ENCODE measurements around the gene SCT. TPM values are rescaled to one million over a fixed set of nuclear protein-coding genes. Genes with fewer than 3 reads are reported as not detected.

SCT gene
- total RNA-seq, 1 donor from 2014 or later, result not detected

- ATAC-seq, result no peak
Measured at GRCh38 chr11:609341-609811, 17.6 kb downstream of the SCT start.

DNA sequence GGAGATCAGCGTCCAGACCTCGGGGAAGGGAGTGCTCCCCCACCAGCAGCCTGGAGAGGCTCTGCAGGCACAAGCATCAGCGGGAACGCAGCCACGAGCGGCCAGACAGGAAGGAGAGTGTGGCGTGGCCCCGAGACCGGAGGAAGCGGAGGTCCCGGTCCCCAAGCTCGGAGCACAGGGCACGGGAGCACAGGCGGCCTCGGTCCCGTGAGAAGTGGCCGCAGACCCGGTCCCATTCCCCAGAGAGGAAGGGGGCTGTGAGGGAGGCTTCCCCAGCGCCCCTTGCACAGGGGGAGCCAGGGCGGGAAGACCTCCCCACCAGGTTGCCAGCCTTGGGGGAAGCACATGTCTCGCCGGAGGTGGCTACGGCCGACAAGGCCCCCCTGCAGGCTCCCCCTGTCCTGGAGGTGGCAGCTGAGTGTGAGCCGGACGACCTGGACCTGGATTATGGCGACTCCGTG lies 18.2 kb downstream of the SCT start:
- no peak for ATAC-seq

DNA sequence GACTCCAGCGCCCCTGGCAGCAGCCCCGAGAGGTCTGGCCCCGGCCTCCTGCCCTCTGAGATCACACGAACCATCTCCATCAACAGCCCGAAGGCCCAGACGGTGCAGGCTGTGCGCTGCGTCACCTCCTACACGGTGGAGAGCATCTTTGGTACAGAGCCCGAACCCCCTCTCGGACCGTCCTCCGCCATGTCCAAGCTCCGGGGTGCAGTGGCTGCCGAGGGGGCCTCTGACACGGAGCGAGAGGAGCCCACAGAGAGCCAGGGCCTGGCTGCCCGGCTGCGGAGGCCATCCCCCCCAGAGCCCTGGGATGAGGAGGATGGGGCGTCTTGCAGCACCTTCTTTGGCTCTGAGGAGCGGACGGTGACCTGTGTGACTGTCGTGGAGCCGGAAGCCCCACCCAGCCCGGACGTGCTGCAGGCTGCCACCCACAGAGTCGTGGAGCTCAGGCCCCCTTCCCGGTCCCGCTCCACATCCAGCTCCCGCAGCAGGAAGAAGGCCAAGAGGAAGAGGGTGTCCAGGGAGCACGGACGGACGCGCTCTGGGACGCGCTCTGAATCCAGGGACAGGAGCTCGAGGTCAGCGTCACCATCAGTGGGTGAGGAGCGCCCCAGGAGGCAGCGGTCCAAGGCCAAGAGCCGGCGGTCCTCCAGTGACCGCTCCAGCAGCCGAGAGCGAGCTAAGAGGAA lies 18.9 kb downstream of the SCT start:
- no peak for ATAC-seq

- ATAC-seq, result no peak
Measured at GRCh38 chr11:607020-607780, 19.8 kb downstream of the SCT start.

DNA sequence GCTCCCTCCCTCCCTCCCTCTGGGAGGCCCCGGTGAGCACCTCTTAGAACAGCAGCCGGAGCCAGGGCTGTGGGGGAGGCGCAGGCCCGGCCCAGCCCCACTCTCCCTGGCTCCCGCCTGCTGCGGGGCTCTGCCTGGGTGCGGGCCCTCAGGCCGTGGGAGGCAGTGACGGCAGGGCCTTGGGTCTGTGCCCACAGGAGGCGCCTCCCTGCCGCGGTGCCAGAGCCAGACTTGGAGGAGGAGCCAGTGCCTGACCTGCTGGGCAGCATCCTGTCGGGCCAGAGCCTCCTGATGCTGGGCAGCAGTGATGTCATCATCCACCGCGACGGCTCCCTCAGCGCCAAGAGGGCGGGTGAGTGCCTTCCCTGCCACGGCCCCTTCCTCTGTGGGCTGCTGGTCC lies 20.7 kb downstream of the SCT start:
- ATAC-seq, result peak; percentile 93

- no peak for ATAC-seq
Measured at GRCh38 chr11:605286-606129, 21.5 kb downstream of the SCT start.

- no peak for ATAC-seq
Measured at GRCh38 chr11:603154-603553, 23.8 kb downstream of the SCT start.

DNA sequence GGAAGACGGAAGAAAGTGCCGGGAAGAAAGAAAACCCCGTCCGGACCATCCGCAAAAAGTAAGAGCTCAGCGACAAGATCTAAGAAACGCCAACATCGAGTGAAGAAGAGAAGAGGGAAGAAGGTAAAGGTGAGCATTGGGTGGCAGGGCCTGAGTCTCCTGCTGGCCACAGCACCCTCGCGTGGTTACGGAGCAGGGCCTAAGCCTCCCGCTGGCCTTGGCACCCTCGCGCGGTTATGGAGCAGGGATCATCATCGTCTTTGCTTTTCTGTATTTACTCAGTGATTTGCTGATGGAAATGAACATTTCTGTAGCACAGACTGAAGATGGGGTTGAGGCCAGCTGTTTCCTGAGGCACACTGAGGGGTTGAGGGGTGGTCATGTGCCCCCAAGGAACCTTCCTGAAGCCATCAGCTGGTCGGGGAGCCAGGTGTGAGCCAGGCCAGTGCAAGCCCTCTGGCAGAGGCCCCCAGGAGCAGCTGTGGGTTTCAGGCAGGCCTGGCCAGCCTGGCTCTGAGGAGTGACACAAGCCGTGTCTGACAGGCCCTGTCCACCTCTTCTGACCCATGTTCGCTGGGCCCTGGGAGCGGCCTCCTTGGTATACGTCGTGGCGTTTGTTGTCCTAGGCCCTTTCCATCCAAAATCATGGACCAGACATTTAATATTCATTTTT lies 25.3 kb downstream of the SCT start:
- no peak for ATAC-seq

DNA sequence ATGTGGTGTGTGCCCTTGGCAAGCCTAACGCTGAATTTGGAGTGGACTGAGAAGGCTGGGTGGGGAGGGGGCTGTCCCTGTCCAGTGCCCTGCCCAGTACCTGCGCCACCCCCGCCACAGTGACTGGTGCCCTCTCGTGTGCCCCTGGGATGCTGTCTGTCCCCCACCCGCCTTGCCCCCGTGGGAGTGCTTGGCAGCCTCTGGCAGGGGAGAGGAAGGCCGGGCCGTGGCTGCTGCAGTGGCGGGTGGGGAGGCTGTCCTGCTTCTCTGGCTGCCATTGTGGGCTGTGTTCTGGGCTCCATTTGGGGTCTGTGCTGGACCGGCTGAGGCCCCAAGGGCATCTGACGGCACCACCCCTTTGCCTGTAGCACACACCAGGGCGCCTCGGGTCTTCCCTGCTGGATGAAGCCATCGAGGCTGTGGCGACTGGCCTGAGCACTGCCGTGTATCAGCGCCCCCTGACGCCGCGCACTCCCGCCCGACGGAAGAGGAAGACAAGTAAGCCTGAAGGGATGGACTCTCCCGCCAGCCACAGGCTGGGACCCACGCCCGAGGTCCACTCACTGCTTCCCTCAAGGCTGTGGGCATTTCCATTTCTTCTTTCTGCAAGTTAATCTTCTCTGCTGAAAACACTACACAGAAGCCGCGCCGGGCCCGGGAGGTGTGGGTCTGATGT lies 28.8 kb downstream of the SCT start:
- ATAC-seq, result peak; percentile 12

GRCh38 chr11:597166-597725 lies 29.7 kb downstream of the SCT start:
- no peak for ATAC-seq

- no peak for ATAC-seq
Measured at GRCh38 chr11:596374-596773, 30.6 kb downstream of the SCT start.

DNA sequence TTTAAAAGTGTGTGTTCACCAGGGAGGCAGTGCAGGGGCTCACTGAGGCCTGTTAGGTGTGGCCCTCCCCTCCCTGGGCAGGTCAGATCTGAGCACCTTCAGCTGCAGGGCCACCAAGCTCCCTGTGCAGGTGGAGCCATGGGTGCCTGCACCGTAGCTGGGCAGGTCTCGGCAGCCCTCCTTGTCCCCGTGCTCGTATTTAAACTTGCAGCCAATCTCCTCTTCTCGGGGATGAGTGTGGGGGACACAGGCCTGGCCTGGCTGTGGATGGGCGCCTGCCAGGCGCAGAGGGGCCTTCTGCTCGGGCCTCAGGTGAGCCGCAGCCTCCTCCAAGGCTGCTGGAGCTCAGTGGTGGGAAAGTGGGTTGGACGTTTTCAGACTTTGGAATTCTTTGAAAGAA lies 31.6 kb downstream of the SCT start:
- no peak for ATAC-seq

DNA sequence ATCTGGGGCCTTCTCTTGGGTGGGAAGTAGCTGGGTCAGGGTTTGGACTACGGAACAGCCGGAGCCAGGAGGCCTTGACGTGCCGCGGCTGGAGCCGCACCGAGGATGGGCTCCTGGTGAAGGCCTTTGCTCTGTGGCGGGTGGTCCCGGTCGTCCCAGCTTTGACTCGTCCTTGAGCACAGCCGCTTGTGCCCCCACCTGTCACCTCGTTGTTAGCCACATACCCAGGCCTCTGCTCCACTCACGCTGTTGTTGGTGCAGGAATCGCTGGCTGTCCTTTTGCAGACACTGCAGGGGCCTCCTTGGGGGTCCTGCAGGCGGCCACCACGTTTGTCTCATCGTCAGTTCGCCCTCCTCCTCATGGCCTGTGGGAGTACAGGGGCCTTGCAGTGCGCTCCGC lies 33.6 kb downstream of the SCT start:
- ATAC-seq, result no peak

DNA sequence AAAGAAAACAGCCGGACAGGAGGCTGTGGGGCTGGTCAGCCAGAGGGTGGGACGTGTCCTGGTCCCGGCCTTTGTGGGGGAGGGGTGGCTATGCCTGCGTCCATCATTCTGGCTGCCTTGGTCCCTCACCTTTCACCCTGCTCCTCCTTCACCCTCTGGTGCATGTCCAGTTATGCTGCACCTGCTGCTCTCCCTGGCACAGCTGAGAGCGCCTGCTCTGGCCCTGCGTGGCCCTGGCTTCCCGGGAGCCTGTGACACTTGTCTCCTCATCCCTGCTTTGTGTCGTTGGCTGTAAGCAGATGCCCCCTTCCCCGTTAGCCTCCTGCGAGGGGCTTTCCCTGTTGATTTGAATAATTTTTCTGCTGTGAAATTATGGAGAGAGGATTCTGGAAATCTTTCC lies 34.1 kb downstream of the SCT start:
- no peak for ATAC-seq

DNA sequence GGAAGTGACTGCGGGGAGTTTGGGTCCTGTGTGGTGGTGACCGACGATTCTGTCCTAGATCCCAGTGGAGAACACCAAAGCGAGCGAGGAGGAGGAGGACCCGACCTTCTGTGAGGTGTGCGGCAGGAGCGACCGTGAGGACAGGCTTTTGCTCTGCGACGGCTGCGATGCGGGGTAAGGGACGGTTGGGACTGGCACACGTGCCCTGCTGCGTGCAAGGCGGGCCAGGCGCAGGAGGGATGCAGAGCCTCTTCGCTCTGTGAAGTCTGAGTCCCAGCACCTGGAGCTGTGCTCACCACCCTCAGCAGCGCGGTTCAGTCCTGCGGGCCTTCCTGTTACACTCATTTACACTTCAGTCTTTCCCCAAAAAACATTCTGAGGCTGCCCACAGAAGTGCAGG lies 34.5 kb downstream of the SCT start:
- ATAC-seq, result no peak

- ATAC-seq, result no peak
Measured at GRCh38 chr11:590997-591396, 36.0 kb downstream of the SCT start.

DNA sequence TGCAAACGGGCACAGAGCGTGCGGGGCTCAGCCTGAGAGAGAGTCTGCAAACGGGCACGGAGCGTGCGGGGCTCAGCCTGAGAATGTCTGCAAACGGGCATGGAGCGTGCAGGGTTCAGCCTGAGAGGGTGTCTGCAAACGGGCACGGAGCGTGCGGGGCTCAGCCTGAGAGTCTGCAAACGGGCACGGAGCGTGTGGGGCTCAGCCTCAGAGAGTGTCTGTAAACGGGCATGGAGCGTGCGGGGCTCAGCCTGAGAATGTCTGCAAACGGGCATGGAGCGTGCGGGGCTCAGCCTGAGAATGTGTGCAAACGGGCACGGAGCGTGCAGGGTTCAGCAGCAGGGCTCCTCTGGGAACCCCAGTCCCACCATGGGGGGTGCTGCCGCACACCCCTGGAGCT lies 37.2 kb downstream of the SCT start:
- no peak for ATAC-seq

- peak; percentile 34 for ATAC-seq
Measured at GRCh38 chr11:587978-588380, 39.0 kb downstream of the SCT start.

DNA sequence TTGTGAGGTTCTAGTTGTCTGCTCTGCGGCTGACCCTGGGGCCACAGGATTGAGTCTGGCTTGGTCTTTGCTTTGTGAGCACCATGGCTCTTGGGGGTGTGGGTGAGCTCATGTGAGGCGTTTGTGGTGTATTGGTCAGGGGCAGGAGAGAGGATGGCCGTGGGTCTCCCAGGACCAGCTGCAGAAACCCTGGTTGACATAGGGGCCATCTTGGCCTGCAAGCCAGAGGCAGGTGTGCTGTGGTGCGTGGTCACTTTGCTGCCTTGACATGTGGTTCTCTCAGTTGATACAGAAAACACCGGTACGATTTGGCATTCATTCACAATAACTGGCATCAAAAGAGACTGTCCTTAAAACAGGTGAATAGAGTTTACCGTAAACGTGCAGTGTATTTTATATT lies 39.4 kb downstream of the SCT start:
- ATAC-seq, result no peak

DNA sequence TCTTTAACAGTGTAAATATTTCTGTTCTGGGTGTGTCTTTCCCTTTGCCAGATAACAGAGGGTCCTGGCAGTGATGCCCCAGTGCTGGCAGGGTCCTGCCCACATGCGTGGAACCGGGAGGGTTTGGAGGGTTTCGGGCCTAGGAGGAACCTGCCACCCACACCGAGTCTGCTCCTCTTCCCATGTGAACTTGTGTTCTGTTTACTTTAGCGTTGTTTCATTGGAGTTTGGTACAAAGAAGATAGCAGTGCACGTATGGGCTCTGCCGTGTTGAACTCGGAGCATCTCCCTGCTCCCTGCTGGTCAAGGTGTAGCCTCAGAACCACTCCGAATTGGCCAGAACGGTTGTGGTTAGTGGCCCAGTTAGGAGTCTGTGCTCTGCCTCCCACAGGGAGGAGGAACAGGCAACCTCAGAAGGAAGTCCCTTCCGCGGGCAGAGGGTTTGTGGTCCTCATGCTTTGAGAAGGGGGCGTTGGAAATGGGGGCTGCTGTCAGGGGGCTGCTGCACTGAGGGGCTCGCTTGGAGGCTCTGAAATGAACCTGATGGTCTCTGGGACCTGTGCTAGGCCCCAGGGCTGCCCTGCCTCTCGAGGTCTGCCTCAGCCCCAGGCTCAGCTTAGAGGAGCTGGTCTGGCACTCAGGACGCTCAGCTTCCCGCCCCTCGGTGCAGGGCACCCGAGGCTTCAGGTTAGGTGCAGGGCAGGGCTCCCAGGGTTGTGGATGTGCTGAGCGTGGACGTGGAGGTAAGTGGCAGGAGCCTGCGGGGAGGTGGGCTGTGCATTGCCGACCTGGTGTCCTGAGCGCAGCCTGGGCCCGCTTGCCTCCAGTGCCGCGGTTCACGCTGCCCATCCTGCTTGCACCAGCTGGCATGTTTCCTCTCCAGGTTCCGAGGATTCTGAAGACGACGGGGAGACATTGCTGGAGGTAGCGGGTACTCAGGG lies 40.3 kb downstream of the SCT start:
- no peak for ATAC-seq

- ATAC-seq, result no peak
Measured at GRCh38 chr11:584287-584686, 42.7 kb downstream of the SCT start.

Measured in esophagus mucosa (tissue), 1 donor.